Panc1 (cell line): ENCODE measurements around the gene MAEA.

Experiments
- CTCF ChIP-seq: fragments of 450-650 bp; IDR thresholded peaks from 2 replicates; pipeline ENCODE4 v1.5.1; 2017; ENCODE audit warnings: mild to moderate bottlenecking
- POLR2AphosphoS5 ChIP-seq: IDR thresholded peaks from 2 replicates; pipeline ENCODE4 v1.6.1; 2012; ENCODE audit warnings: mild to moderate bottlenecking, low read depth, low read length, moderate library complexity
- REST ChIP-seq, 2 experiments: IDR thresholded peaks; 2 replicates each; pipeline ENCODE4 v1.6.1; 2011 to 2012; ENCODE audit warnings: low read depth in 2 of 2, control low read depth in 1 of 2, low read length in 1 of 2, mild to moderate bottlenecking in 1 of 2, moderate library complexity in 1 of 2; ENCODE audit not compliant: insufficient read depth in 1 of 2
- SIN3A ChIP-seq: IDR thresholded peaks from 2 replicates; pipeline ENCODE4 v1.6.1; 2012; ENCODE audit warnings: low read depth, mild to moderate bottlenecking, low read length, moderate library complexity, borderline replicate concordance; ENCODE audit not compliant: insufficient read depth

GRCh38 chr4:1354136-1354982 lies 64.7 kb downstream of the MAEA start:
- TF ChIP-seq CTCF, result no peak
- no peak for TF ChIP-seq SIN3A
- no peak for TF ChIP-seq POLR2AphosphoS5
- TF ChIP-seq REST (IDR thresholded peaks at IDR 0.05; ENCODE audit: insufficient read depth in 1 of 2, low read depth in 2 of 2, low read length in 1 of 2), result no peak
